IMR-90 (cell line): Measurements from ENCODE around the gene SCTR. TPM values are rescaled to one million over a fixed set of nuclear protein-coding genes. Genes with fewer than 3 reads are reported as not detected.

Experiments
- ATAC-seq: fragments of 200-7000 bp; cut with Tn5 transposase; 2 replicates; pipeline ENCODE4 v1.9.1; 2020; ENCODE audit warnings: low read depth, mild to moderate bottlenecking, moderate library complexity
- BruUV-seq: library from RNA; stranded (reverse); fragments of 400-500 nt; replicated peaks from 2 replicates; lab custom pipeline; 2021; lab: Mats Ljungman, UMichigan
- CTCF ChIA-PET: fragments of 300-600 bp; formaldehyde crosslinking; extraction: SDS; loops from one replicate; lab custom pipeline; 2021; ENCODE audit warnings: antibody characterized with exemption; lab: Yijun Ruan, JAX
- POLR2A ChIA-PET: fragments of 300-600 bp; sonication (Branson Sonifier 250); formaldehyde crosslinking; loops from one replicate; lab custom pipeline; 2022; ENCODE audit warnings: antibody characterized with exemption; ENCODE audit not compliant: unreplicated experiment; lab: Charles Lee
- DNase-seq: peaks from one replicate; pipeline ENCODE4 v3.0.0; 2013
- H2AFZ ChIP-seq: replicated peaks from 2 replicates; pipeline ENCODE3; 2013; ENCODE audit warnings: low read length, mild to moderate bottlenecking; ENCODE audit not compliant: poor library complexity
- H2AK5ac ChIP-seq: 2 replicates; pipeline ENCODE4 v1.6.1; 2013; ENCODE audit warnings: low read depth, low read length, inconsistent platforms
- H2AK9ac ChIP-seq: replicated peaks from 2 replicates; pipeline ENCODE3; 2013; ENCODE audit warnings: mild to moderate bottlenecking, low read depth, low read length, moderate library complexity; ENCODE audit not compliant: poor library complexity
- H2BK120ac ChIP-seq: 2 replicates; pipeline ENCODE4 v1.6.1; 2013; ENCODE audit warnings: low read depth, low read length, inconsistent platforms
- H2BK15ac ChIP-seq: 3 replicates; pipeline ENCODE4 v1.6.1; 2013; ENCODE audit warnings: low read depth, low read length, inconsistent platforms
- H2BK20ac ChIP-seq: 2 replicates; pipeline ENCODE4 v1.6.1; 2013; ENCODE audit warnings: low read depth, mild to moderate bottlenecking, inconsistent platforms, low read length, moderate library complexity
- H2BK5ac ChIP-seq: 2 replicates; pipeline ENCODE4 v1.6.1; 2013; ENCODE audit warnings: mild to moderate bottlenecking, low read depth, low read length, inconsistent platforms; ENCODE audit not compliant: poor library complexity, severe bottlenecking
- H3K14ac ChIP-seq: replicated peaks from 2 replicates; pipeline ENCODE4 v1.6.1; 2013; ENCODE audit warnings: low read depth, low read length, inconsistent platforms
- H3K18ac ChIP-seq: 2 replicates; pipeline ENCODE4 v1.6.1; 2013; ENCODE audit warnings: low read depth, low read length, control low read depth
- H3K23ac ChIP-seq: 2 replicates; pipeline ENCODE4 v1.6.1; 2013; ENCODE audit warnings: low read depth, low read length, inconsistent platforms
- H3K27ac ChIP-seq: 2 replicates; pipeline ENCODE4 v1.5.1; 2013; ENCODE audit warnings: mild to moderate bottlenecking, control low read depth, low read length; ENCODE audit not compliant: insufficient read depth
- H3K27me3 ChIP-seq: 2 replicates; pipeline ENCODE4 v1.6.1; 2013; ENCODE audit warnings: low read length; ENCODE audit not compliant: control insufficient read depth, insufficient read depth
- H3K36me3 ChIP-seq: 2 replicates; pipeline ENCODE4 v1.6.1; 2013; ENCODE audit warnings: low read length, mixed read lengths; ENCODE audit not compliant: control insufficient read depth, insufficient read depth
- H3K4ac ChIP-seq: 2 replicates; pipeline ENCODE4 v1.6.1; 2013; ENCODE audit warnings: low read depth, low read length, inconsistent platforms
- H3K4me1 ChIP-seq: 2 replicates; pipeline ENCODE4 v1.6.1; 2013; ENCODE audit warnings: low read length, mixed read lengths; ENCODE audit not compliant: control insufficient read depth, insufficient read depth
- H3K4me2 ChIP-seq: 2 replicates; pipeline ENCODE4 v1.6.1; 2013; ENCODE audit warnings: low read depth, mild to moderate bottlenecking, control low read depth, low read length, moderate library complexity
- H3K4me3 ChIP-seq: 2 replicates; pipeline ENCODE4 v1.5.1; 2013; ENCODE audit warnings: low read depth, mild to moderate bottlenecking, control low read depth, low read length, moderate library complexity; ENCODE audit not compliant: insufficient read depth
- H3K56ac ChIP-seq: 2 replicates; pipeline ENCODE4 v1.6.1; 2013; ENCODE audit warnings: low read length, inconsistent platforms; ENCODE audit not compliant: insufficient read depth; ENCODE audit errors: extremely low read depth
- H3K79me1 ChIP-seq, 2 experiments: 2 replicates each; pipeline ENCODE4 v1.6.1; 2013; ENCODE audit warnings: low read length in 2 of 2, inconsistent platforms in 1 of 2, low read depth in 1 of 2
- H3K9ac ChIP-seq: 2 replicates; pipeline ENCODE4 v1.6.1; 2013; ENCODE audit warnings: low read depth, low read length, control low read depth
- H3K9me1 ChIP-seq: 2 replicates; pipeline ENCODE4 v1.6.1; 2013; ENCODE audit warnings: low read length, inconsistent platforms; ENCODE audit not compliant: insufficient read depth
- H3K9me3 ChIP-seq: 2 replicates; pipeline ENCODE4 v1.6.1; 2013; ENCODE audit warnings: low read length; ENCODE audit not compliant: control insufficient read depth, insufficient read depth
- H4K20me1 ChIP-seq: 2 replicates; pipeline ENCODE4 v1.6.1; 2013; ENCODE audit warnings: low read length, inconsistent platforms; ENCODE audit not compliant: insufficient read depth
- H4K5ac ChIP-seq: 2 replicates; pipeline ENCODE4 v1.6.1; 2013; ENCODE audit warnings: mild to moderate bottlenecking, low read depth, low read length, control low read depth
- H4K8ac ChIP-seq, 2 experiments: 2 replicates each; pipeline ENCODE4 v1.6.1; 2013; ENCODE audit warnings: low read depth in 2 of 2, low read length in 2 of 2, control low read depth in 1 of 2, inconsistent platforms in 1 of 2
- H4K91ac ChIP-seq: 2 replicates; pipeline ENCODE4 v1.6.1; 2013; ENCODE audit warnings: low read depth, low read length, inconsistent platforms; ENCODE audit not compliant: insufficient read depth
- BHLHE40 ChIP-seq: fragments of 150-350 bp; IDR thresholded peaks from 2 replicates; pipeline ENCODE4 v1.6.1; 2016; ENCODE audit warnings: mild to moderate bottlenecking, low read depth, low read length
- WGBS, 2 experiments: methylation state at CpG; one replicate each; pipeline versions ENCODE4 v1.1.5 to v1.1.7; 2013; ENCODE audit warnings: missing lambda C conversion rate in 2 of 2; ENCODE audit not compliant: insufficient read length in 1 of 2; ENCODE audit errors: extremely low coverage in 2 of 2; 5-methylcytosine and 5-hydroxymethylcytosine counted together
- dilution Hi-C: fragments of 300-500 bp; cut with HindIII; formaldehyde crosslinking; loops from one replicate; pipeline ENCODE4 v1.14.3; 2018; ENCODE audit warnings: low sequenced_read_pairs; ENCODE audit not compliant: unreplicated experiment
- in situ Hi-C: fragments of 300-500 bp; cut with MboI; formaldehyde crosslinking; loops from 3 replicates; pipeline ENCODE4 v1.14.3; 2019; ENCODE audit warnings: low sequenced_read_pairs, inconsistent platforms, mixed read lengths
- intact Hi-C: fragments of 100-400 bp; cut with micrococcal nuclease; formaldehyde crosslinking; loops from 2 replicates; pipeline ENCODE4 v1.10.0; 2022
- polyA plus RNA-seq, 3 experiments: library from polyadenylated mRNA; depleted of rRNA; stranded (reverse); fragments of >200 nt; gene quantifications; 2 replicates each; pipeline ENCODE4 v1.2.3, GENCODE V29; 2012; ENCODE audit warnings: low replicate concordance in 1 of 3
- total RNA-seq: library from RNA; depleted of rRNA; stranded (reverse); fragments of >200 nt; gene quantifications from 2 replicates; pipeline ENCODE4 v1.2.3, GENCODE V29; 2012

SCTR gene
- total and polyA plus RNA-seq, 2 of the 4 experiments (the other 2 are of a cell fraction): not detected

GRCh38 chr2:119465687-119466086 lies 58.6 kb downstream of the SCTR start:
- Histone ChIP-seq H2BK120ac (no peak overlapping the region), H3K4me2 (no peak overlapping the region), H2BK15ac (no peak overlapping the region), H2AK5ac (no peak overlapping the region), H2AFZ (no peak overlapping the region), H3K14ac (no peak overlapping the region), H3K56ac (no peak overlapping the region), H3K4me3 (no peak overlapping the region), H3K79me1 (no peaks in the 10 kb centered on the region), H3K4me1 (no peaks in the 10 kb centered on the region), H4K91ac (no peak overlapping the region), H2AK9ac (no peak overlapping the region), H4K20me1 (no peaks in the 10 kb centered on the region), H2BK20ac (no peak overlapping the region), H3K4ac (no peak overlapping the region), H2BK5ac (no peak overlapping the region), H3K9ac (no peak overlapping the region), H3K27me3 (peaks cover 2% of the 10 kb centered on the region), H3K9me1 (no peaks in the 10 kb centered on the region), H3K36me3 (no peaks in the 10 kb centered on the region), H3K9me3 (no peaks in the 10 kb centered on the region), H3K23ac (no peak overlapping the region), H3K27ac (no peak overlapping the region), H4K5ac (no peak overlapping the region), H3K18ac (no peak overlapping the region), H4K8ac (no peak overlapping the region)
- in situ Hi-C loops: loop anchor here (5.0 kb wide), 1 partner anchor 48 kb away; no protein-coding TSS in a partner anchor
- WGBS, 2 experiments: 80% methylated on average over 3 of the region's 11 CpGs; no CpG with 5 or more reads in 1 of the 2 experiments
- TF ChIP-seq BHLHE40: no peak
- ChIA-PET POLR2A (no interaction called here), CTCF (interaction anchor here (0.6 kb wide), 1 partner anchor 527 kb away, joined by 3 read pairs; no protein-coding TSS in a partner anchor)
- intact Hi-C loops: no loop called here
- DNase-seq (no peak), ATAC-seq (no peak)
- BruUV-seq: no TSS peak
- dilution Hi-C loops: no loop called here
